ENCODE results near the gene MAT2A.

DNA sequence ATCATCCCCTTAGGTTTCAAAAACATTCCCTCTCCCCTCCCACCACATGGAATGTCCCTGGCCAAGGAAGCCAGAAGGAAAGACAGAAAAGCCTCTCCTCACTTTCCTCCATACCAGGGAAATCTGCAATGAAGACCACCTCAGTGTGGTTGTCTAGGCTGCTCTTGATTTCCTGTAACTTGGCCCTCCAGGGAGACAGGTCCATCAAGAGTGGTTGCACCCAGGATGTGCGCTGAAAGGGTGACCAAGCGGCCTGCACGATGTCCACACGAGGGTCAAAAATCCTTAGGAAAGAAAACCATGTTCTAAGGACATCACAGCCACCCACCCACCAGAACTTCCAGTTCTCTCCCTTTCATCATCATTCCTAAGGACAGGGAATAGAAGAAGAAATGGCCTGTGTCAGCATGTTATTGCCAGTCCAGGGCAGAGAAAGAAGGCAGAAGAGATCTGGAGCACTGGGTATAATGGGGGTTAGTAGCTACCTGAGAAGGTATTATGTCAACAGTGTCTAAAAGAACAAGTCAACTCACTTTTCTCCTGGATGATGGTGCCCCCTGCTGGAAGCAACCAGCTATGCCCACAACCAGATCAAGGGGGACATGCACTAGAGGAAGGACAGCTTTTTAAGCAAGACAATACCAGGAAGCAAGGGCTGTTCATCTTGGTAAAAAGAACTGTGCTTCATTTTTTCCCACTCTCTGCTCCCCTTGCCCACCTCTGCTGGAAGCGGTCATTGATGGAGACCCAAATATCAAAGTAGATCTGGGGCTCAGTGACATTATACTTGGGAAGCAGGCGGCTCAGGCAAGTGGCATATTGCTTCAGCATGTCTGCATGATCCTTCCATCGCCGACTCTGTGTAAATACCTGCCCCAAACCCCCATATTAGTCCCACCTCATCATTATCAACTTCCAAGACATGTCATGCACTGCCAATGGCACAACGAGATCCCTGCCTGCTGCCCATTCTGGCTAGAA lies 13.0 kb downstream of the MAT2A start:
- no peak for TF ChIP-seq TRIM24 (IDR thresholded peaks at IDR 0.05)
- no peak for TF ChIP-seq POLR2A (conservative IDR thresholded peaks at IDR 0.05)
- no peak for TF ChIP-seq RCOR1 (IDR thresholded peaks at IDR 0.05; ENCODE audit: borderline replicate concordance in 1 of 2, low read depth in 2 of 2, low read length in 2 of 2)
- no peak for TF ChIP-seq KLF10 (CRISPR knock-in tag; IDR thresholded peaks at IDR 0.05)
- no peak for TF ChIP-seq ZNF79 (CRISPR knock-in tag; IDR thresholded peaks at IDR 0.05; ENCODE audit: low read depth)

Measured in K562 (cell line).